HG02852 (cell line): ENCODE data around the gene UCHL1.

Source experiments
- ATAC-seq: cut with Tn5 transposase; IDR thresholded peaks from one replicate; pipeline ENCODE4 v1.9.1; 2021; ENCODE audit warnings: mild to moderate bottlenecking, moderate library complexity; ENCODE audit not compliant: unreplicated experiment

UCHL1 gene

DNA sequence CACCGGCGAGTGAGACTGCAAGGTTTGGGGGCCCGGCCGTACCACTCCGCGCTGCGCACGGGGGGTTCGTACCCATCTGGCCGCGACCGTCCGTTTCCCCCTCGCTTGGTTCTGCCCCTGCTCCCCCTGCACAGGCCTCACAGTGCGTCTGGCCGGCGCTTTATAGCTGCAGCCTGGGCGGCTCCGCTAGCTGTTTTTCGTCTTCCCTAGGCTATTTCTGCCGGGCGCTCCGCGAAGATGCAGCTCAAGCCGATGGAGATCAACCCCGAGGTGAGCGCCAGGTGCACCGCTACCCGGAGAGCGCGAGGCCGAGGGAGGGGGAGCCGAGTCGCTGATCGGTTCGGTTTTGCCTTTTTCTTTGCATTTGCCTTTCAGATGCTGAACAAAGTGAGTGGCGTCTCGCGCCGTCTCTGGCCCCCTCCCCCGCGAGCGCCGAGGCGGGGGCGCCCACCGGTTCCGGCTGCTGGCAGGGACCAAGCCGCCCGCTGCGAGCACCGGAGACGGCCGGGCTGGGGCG lies at the start of gene UCHL1:
TSS of gene UCHL1 (plus strand) at position 189 of the 517 bp plus-strand sequence. CDS start at position 238, 49 bp downstream.
- peak; percentile 51 for ATAC-seq

GRCh38 chr4:41207291-41207831 lies 49.4 kb upstream of the UCHL1 start:
- ATAC-seq: no peak

DNA sequence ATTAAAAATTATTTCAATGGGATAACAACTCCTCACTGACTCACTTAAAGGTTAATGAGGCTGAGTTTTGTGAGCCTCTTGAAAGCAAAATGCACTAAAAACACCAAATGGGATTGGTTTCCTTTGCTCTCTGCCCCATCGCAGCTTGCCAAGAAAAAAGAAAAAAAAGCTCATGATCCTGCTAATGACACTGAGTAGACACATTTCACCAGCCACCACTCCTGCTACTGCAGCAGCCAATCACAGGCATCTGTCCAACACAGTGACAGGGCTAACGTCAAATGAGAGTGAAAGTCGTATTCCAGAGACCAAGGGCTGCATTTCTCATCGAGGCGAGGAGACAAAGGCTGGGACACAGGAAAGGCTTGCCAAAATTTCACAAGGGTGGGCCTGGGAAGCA lies 47.5 kb upstream of the UCHL1 start:
- no peak for ATAC-seq

DNA sequence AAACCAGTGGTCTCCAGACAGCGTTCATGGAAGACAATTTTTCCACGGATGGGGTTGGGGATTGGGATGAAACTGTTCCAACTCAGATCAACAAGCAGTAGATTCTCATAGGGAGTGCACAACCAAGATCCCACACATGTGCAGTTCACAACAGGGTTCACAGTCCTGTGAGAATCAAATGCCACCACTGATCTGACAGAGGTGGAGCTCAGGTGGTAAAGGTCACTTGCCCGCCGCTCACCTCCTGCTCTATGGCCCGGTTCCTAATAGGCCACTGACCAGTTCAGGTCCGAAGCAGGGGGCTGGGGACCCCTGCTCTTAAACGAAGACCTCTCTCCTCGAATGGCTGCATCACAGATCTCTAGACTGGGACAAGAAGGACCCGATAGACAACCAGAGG lies 46.8 kb upstream of the UCHL1 start:
- no peak for ATAC-seq

- no peak for ATAC-seq
Observed at GRCh38 chr4:41211951-41212615, 44.6 kb upstream of the UCHL1 start.

GRCh38 chr4:41212616-41213203 lies 44.0 kb upstream of the UCHL1 start:
- ATAC-seq: no peak

GRCh38 chr4:41213625-41214135 lies 43.0 kb upstream of the UCHL1 start:
- ATAC-seq: peak; percentile 8

DNA sequence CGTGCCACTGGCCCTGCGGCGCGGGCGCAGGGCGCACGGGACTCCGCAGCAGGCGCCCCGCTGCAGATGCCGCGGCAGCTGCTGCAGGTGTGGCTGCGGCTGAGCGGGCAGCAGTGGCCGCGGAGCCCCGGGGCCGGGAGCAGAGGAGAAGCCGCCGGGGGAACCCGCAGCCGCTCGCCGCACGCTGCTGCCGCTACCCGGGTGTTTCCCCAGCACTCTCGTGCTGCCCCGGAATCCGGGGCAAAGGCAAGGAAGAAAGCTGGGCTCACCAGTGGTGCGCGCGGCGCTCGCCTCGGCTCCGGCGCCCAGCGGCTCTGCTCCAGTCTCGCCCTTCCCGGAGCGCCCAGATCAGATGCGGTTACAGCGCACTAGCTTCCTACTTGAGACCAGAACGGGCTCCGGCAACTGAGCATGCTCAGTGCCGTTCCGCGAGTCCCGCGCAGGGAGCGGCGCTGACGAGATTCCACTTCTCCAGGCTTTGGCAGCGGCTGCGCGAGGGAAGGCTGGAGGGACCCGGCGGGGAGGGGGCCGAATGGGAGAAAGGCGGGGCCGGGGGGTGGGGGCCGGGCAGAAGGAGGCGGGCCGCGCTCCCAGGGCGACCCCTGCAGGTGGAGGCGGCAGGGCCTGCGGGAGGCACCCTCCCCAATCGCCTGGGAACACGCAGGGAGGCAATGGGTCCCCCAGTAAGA lies 42.4 kb upstream of the UCHL1 start, which contains the start of gene APBB2:
TSS of gene APBB2 (minus strand) at position 407 of the 689 bp plus-strand sequence. CDS start 181,288 bp downstream, outside the sequence.
- peak; percentile 61 for ATAC-seq

DNA sequence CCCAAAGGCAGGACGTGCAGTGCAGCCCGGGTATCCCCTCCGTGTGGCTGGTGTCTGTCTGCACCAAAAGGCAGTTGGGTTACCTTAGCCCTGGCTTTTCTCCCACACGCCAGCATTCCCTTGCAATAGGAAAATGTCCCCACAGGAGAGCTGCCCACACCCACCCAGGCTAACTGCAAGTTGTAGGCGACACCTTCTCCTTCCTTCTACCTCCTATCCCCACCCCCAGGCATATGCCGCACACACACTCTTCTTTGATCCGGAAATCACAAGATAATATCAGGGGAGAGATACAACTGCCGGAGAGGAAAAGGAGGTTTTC lies 41.9 kb upstream of the UCHL1 start:
- ATAC-seq: no peak

DNA sequence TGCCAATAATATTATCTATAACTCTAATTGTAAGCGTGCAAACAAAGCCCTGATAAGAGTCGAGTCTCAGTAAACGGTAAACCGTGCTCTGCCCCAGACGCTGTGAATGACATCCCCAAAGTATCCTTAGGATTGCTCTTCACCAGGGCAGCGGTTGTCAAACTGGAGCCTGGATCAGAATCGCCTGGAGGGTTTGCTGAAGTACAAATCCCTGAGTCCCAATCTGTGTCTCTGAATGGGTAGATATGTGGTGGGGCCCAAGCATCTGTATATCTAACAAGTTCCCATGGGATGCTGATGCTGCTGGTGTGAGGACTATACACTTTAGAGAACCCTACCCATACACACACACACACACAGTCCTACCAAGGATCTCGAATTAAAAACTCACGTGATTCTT lies 41.6 kb upstream of the UCHL1 start:
- ATAC-seq: no peak

DNA sequence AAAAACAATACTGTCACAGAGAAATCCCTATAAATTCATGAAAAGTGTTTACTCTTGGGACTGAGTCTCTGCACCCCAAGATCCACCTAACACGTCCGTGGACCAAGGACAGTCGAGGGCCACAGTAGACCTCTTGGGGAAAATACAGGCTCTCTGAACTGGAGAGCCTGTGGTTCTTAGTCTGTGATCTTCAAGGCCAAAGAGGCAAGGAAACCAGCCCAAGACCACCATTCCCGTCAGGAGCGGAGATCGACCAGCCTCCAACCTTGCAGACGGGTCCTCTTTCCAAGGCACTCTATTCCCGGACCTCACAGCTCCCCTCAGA lies 40.8 kb upstream of the UCHL1 start:
- no peak for ATAC-seq

- ATAC-seq: peak; percentile 42
Observed at GRCh38 chr4:41216294-41217019, 40.3 kb upstream of the UCHL1 start.

DNA sequence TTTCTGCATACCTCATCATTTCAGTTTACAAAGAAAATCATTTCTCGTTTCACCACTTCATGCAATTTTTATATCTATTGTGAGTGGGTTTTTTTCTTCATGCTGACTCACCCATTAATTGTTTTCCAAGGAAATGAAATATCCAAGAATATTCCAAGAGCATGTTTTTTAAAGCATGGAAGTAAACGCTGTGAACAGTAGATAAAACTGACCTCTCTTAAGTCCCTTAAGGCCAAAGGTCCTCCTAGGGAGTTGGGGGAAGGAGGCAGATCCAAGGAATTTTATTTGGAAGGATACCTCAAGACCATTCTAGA lies 39.8 kb upstream of the UCHL1 start:
- ATAC-seq: no peak

- ATAC-seq: no peak
Observed at GRCh38 chr4:41217374-41217773, 39.4 kb upstream of the UCHL1 start.

GRCh38 chr4:41218703-41219102 lies 38.0 kb upstream of the UCHL1 start:
- no peak for ATAC-seq

DNA sequence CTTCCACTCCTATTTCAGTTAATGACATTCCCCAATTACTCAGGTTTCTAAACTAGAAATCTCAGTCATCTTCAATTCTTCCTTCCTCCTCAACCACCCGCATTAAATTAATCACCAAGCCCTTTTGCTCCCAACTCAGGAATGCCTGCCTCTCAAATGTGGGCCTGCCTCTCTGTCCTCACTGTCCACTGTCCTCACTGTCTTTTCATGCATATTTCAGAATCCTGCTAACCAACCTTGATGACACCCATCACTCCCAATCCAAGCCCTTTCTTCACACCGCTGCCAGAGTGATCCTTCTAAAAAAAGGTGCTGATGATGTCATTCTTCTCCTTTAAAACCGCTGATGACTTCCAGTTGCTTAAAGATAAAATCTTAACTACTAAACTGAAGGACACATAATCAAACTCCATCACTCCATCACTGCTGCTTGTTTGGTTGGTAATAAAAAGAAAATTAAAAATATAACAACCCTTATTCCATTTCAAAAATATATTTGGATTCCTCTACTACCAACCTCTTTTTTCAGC lies 37.2 kb upstream of the UCHL1 start:
- no peak for ATAC-seq

DNA sequence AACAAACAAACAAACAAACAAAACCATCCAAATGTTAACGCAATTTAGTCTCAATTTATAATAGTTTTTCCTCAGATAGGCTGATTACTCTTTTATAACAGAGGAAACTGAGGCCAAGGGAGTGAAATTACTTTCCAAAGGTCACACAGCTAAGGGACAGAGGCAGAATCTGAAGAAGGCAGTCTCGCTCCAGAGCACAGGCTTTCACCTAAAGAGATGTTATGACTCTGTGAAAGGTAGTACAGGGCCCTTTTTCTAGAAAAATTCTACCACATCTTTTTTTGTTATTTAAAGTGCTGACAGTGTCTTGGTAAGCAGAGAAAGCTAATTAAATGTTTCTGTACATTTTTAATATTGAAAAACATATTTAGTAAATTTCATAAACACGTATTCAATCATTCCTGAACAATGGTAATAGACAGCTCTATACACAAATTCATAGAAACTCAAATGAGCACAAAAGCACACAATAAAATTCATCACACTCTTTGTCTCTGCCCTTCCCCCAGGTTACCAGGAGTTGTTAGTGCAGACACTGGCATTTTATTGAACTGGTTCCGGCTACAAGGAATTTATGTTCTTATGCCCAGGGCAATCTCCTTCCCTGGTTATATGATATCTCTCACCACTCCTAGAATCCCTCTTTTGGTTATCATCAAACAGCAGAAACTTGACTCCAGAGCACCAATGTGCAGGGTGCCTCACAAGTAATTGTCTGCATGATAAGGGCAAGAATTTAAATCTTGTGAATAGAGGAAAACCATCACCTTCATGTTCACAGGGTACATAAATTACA lies 34.7 kb upstream of the UCHL1 start:
- ATAC-seq: peak; percentile 47

- ATAC-seq: no peak
Observed at GRCh38 chr4:41227902-41228301, 28.8 kb upstream of the UCHL1 start.

GRCh38 chr4:41232406-41232805 lies 24.3 kb upstream of the UCHL1 start:
- ATAC-seq: no peak

DNA sequence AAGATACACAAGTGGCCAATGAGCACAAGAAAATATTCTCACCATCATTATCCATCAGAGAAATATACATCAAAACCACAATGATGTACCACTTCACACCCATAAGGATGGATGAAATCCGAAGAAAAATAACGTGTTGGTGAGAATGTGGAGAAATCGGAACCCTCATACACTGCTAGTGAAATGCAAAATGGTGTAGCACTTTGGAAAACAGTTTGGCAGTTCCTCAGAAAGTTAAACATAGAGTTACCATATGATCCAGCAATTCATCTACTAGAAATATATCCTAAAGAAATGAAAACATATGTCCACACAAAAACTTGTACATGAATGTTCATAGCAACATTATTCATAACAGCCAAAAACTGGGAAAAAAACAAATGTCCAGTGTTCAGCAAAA lies 23.9 kb upstream of the UCHL1 start:
- no peak for ATAC-seq
